Lung (tissue), 12 donors: Measurements from ENCODE around the gene C8G. TPM values are rescaled to one million over a fixed set of nuclear protein-coding genes. Genes with fewer than 3 reads are reported as not detected.

Experiments used
- ATAC-seq: fragments of 200-7000 bp; cut with Tn5 transposase; one replicate; pipeline ENCODE4 v1.9.1; 2020; ENCODE audit warnings: moderate number of reproducible peaks; ENCODE audit not compliant: insufficient read depth, low FRiP score
- DNase-seq, 3 donors: peaks; one replicate each; pipeline ENCODE4 v3.0.0-alpha.2; 2013 to 2017
- H3K27ac ChIP-seq, 2 donors: one replicate each; pipeline ENCODE4 v1.5.1; 2013; ENCODE audit warnings: mild to moderate bottlenecking in 2 of 2, moderate library complexity in 2 of 2, control low read depth in 1 of 2, inconsistent platforms in 1 of 2, low read depth in 1 of 2, low read length in 1 of 2
- H3K27me3 ChIP-seq, 3 donors: one replicate each; pipeline ENCODE4 v1.5.1; 2013; ENCODE audit warnings: low read length in 2 of 3; ENCODE audit not compliant: control insufficient read depth in 3 of 3, insufficient read depth in 3 of 3
- H3K36me3 ChIP-seq, 4 donors: one replicate each; pipeline ENCODE4 v1.5.1; 2013; ENCODE audit warnings: low read length in 4 of 4, mild to moderate bottlenecking in 1 of 4, moderate library complexity in 1 of 4; ENCODE audit not compliant: control insufficient read depth in 4 of 4, insufficient read depth in 4 of 4
- H3K4me1 ChIP-seq, 5 donors: one replicate each; pipeline ENCODE4 v1.5.1; 2013; ENCODE audit warnings: low read length in 5 of 5, mild to moderate bottlenecking in 2 of 5, moderate library complexity in 1 of 5; ENCODE audit not compliant: control insufficient read depth in 5 of 5, insufficient read depth in 5 of 5
- H3K4me3 ChIP-seq: one replicate; pipeline ENCODE4 v1.5.1; 2013; ENCODE audit warnings: mild to moderate bottlenecking, control low read depth, moderate library complexity
- H3K9ac ChIP-seq, 2 donors: one replicate each; pipeline ENCODE4 v1.5.1; 2013; ENCODE audit warnings: low read length in 2 of 2, control low read depth in 1 of 2; ENCODE audit not compliant: insufficient read depth in 1 of 2
- H3K9me3 ChIP-seq, 4 donors: one replicate each; pipeline ENCODE4 v1.5.1; 2013; ENCODE audit warnings: low read length in 3 of 4, mild to moderate bottlenecking in 1 of 4, moderate library complexity in 1 of 4; ENCODE audit not compliant: control insufficient read depth in 4 of 4, insufficient read depth in 3 of 4
- CTCF ChIP-seq: IDR thresholded peaks from 2 replicates; pipeline ENCODE4 v1.5.1; 2012; ENCODE audit warnings: mild to moderate bottlenecking; ENCODE audit errors: control extremely low read depth, extremely low read depth
- WGBS, 2 donors: extraction: QIAGEN DNeasy Blood & Tissue Kit; methylation state at CpG; one replicate each; pipeline ENCODE4 v1.1.7; 2013; 5-methylcytosine and 5-hydroxymethylcytosine counted together
- polyA plus RNA-seq, 2 donors: library from polyadenylated mRNA; stranded (reverse); fragments of 200-250 nt; gene quantifications; one replicate each; pipeline ENCODE4 v1.2.1, GENCODE V29; 2013
- total RNA-seq, 2 donors: library from RNA; depleted of rRNA in 1 of 2; stranded (reverse); fragments of >200 nt in 1 of 2; gene quantifications; one replicate each; pipeline ENCODE4 v1.2.1, GENCODE V29; 2014 to 2021
- donor health status: control.
- donor health status: control.
- donor health status: Bipolar disorder and iron deficiency.
- donor health status: healthy.
- donor health status: DM: yes; HTN: yes; CAD: no.

The C8G gene
- total and polyA plus RNA-seq, 4 donors: 0.90 to 2.1 (median 1.4) TPM; not detected in 1

- Histone ChIP-seq H3K4me1 (peaks cover 0 to 18% (median 5%) of the 10 kb centered on the region in 5 donors), H3K27ac (peak overlapping the region in 1 of 2 donors; percentile 55), H3K9ac (no peak overlapping the region), H3K4me3 (no peak overlapping the region), H3K36me3 (no peaks in the 10 kb centered on the region), H3K9me3 (no peaks in the 10 kb centered on the region), H3K27me3 (no peaks in the 10 kb centered on the region)
- DNase-seq: peak in 1 of 3 donors; percentile 50
- no peak for TF ChIP-seq CTCF
- no peak for ATAC-seq
- 20 to 32% methylated on average over 14 of the region's 14 CpGs for WGBS, 2 donors
Observed at GRCh38 chr9:136975644-136976043, 30.6 kb downstream of the C8G start.

GRCh38 chr9:136977223-136977622 is 32.2 kb downstream of the C8G start, which contains the start of gene PTGDS:
Gene PTGDS (plus strand): TSS chr9:136977504. CDS start chr9:136977579, 75 bp downstream.
- 65 to 72% methylated on average over 10 of the region's 10 CpGs for WGBS, 2 donors
- H3K4me1 ChIP-seq: peaks cover 0 to 26% (median 8%) of the 10 kb centered on the region in 5 donors
- peak within 1 kb of the TSS; percentile 31 for H3K4me3 ChIP-seq
- no peak for ATAC-seq
- H3K36me3 ChIP-seq: no peaks in the 10 kb centered on the region
- H3K27me3 ChIP-seq: no peaks in the 10 kb centered on the region
- peak; percentile 79 to 89 (median 80) for DNase-seq
- peak within 1 kb of the TSS; percentile 52 to 82 for H3K27ac ChIP-seq
- TF ChIP-seq CTCF: no peak
- H3K9ac ChIP-seq: no peak within 1 kb of the TSS
- peaks cover 0 to 1% (median 0%) of the 10 kb centered on the region in 4 donors for H3K9me3 ChIP-seq

GRCh38 chr9:136977649-136978072 is 32.6 kb downstream of the C8G start:
- H3K4me3 ChIP-seq: peak overlapping the region; percentile 31
- 26 to 32% methylated on average over 27 to 33 of the region's 33 CpGs for WGBS, 2 donors
- H3K9ac ChIP-seq: no peak overlapping the region
- TF ChIP-seq CTCF: no peak
- no peaks in the 10 kb centered on the region for H3K27me3 ChIP-seq
- peaks cover 0 to 29% (median 11%) of the 10 kb centered on the region in 5 donors for H3K4me1 ChIP-seq
- peaks cover 0 to 3% (median 0%) of the 10 kb centered on the region in 4 donors for H3K9me3 ChIP-seq
- ATAC-seq (no peak), DNase-seq (no peak)
- no peaks in the 10 kb centered on the region for H3K36me3 ChIP-seq
- peak overlapping the region; percentile 52 to 82 for H3K27ac ChIP-seq
